ENCODE results near the gene TTC23L.

GRCh38 chr5:34833976-34834793 is 4.8 kb upstream of the TTC23L start:
- TF ChIP-seq CTCF (IDR thresholded peaks at IDR 0.05): no peak
- TF ChIP-seq POLR2AphosphoS5 (IDR thresholded peaks at IDR 0.05): no peak
